DOHH2 (cell line): ENCODE results near the gene IQCC.

ENCODE experiments used
- CTCF ChIP-seq: fragments of 200-600 bp; sonication (generic); IDR thresholded peaks from one replicate; pipeline ENCODE4 v1.5.1; 2014; ENCODE audit warnings: antibody characterized with exemption, mild to moderate bottlenecking, low read depth, low read length; ENCODE audit not compliant: poor library complexity, severe bottlenecking
- EZH2phosphoT487 ChIP-seq: fragments of 200-600 bp; sonication (generic); IDR thresholded peaks from 2 replicates; pipeline ENCODE4 v1.6.1; 2017; ENCODE audit warnings: borderline replicate concordance, mild to moderate bottlenecking, antibody characterized with exemption, low read length, moderate library complexity, mixed read lengths

GRCh38 chr1:32239790-32240139 lies 34.3 kb downstream of the IQCC start:
- TF ChIP-seq CTCF (no peak), EZH2phosphoT487 (no peak)
